Measurements from ENCODE around the gene SGIP1.

SGIP1 gene, protein sequence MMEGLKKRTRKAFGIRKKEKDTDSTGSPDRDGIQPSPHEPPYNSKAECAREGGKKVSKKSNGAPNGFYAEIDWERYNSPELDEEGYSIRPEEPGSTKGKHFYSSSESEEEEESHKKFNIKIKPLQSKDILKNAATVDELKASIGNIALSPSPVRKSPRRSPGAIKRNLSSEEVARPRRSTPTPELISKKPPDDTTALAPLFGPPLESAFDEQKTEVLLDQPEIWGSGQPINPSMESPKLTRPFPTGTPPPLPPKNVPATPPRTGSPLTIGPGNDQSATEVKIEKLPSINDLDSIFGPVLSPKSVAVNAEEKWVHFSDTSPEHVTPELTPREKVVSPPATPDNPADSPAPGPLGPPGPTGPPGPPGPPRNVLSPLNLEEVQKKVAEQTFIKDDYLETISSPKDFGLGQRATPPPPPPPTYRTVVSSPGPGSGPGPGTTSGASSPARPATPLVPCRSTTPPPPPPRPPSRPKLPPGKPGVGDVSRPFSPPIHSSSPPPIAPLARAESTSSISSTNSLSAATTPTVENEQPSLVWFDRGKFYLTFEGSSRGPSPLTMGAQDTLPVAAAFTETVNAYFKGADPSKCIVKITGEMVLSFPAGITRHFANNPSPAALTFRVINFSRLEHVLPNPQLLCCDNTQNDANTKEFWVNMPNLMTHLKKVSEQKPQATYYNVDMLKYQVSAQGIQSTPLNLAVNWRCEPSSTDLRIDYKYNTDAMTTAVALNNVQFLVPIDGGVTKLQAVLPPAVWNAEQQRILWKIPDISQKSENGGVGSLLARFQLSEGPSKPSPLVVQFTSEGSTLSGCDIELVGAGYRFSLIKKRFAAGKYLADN

DNA sequence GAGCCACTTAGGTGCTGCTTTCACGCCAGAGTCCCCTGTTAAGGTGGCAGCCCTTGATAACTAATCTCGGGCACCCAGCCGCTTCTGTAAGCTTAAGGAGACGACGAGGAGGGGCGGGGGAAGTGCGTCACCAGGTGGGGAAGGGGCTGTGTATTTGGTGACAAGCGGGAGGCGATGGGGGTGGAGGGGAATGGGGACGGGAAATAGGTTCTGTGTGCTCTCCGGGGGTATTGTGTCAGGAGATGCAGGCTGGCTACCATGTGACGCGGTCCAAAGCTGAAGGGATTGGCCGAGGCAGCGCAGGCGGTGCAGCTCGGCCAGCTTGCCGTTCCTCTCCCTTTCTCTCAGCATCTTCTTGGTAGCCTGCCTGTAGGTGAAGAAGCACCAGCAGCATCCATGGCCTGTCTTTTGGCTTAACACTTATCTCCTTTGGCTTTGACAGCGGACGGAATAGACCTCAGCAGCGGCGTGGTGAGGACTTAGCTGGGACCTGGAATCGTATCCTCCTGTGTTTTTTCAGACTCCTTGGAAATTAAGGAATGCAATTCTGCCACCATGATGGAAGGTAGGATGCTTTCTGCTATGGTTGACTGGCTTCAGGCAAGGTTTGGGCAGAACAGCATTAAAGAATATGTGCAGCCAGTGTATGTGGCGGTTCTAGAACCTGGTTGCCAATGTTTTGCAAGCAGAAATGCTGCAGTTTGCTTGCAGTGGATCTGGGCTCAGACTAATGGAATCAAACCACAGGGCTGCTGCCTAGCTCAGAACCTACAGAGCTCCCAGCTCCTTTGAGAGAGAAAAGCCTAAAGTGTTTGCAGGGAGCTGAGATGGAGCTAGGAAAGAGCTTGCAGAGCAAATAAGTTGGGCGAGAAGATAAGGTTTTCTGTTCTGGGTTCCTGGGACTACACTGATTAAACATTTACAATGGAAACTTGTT lies at the start of gene SGIP1:
Gene SGIP1 (plus strand): TSS at position 350 of the 937 bp plus-strand sequence. CDS start 206 bp downstream, at position 556.
- DNase-seq (ENCODE audit: low read depth) = no peak

DNA sequence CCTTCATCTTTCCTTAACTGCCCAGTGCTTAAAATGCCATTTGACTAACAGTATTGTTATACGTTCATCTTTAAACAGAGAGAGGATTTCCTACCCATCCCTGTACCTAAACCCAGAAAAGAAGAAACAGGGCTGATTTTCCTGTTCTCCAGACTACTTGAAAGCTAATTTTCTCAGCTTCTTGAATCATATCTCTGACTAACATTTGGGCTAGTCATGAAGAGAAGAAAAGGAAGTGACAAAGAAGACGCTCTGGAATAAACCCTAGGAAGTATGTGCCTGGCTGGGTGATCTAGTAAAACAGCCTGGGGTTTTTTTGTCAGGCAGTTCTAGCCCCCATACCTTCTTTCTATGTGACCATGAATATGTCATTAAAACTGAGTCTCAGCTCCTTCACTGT lies 44.8 kb upstream of the SGIP1 start:
- DNase-seq (ENCODE audit: low read depth) = peak; percentile 44

DNA sequence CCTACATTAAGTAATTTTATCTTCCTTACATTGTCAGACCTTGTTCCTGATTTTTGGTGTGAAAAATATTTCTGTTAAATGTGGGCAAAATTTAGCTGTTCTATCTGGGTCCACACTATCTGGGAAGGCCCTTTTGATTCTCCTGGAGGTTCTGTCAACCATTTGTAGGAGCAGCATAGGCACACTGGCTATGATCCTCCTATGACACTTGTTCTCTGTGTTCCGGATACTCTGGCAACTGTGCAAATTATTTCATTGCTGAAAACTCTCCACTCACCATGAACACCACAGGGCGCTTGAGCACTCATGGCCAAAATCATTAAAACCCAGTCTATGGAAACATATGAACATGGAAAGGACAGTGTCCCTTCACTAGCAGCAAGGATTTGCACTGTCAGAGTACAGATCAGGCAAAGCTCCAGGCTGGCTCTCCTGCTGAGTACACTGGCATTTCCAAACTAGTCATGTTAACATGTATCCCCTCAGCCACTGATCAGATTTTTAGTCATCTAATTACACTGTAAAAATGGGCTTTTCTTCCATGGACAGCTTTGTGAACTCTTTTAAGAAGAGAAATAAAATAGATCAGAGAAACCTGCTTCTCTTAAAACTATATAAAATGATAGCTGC lies 43.9 kb upstream of the SGIP1 start:
- no peak for DNase-seq (ENCODE audit: low read depth)

DNA sequence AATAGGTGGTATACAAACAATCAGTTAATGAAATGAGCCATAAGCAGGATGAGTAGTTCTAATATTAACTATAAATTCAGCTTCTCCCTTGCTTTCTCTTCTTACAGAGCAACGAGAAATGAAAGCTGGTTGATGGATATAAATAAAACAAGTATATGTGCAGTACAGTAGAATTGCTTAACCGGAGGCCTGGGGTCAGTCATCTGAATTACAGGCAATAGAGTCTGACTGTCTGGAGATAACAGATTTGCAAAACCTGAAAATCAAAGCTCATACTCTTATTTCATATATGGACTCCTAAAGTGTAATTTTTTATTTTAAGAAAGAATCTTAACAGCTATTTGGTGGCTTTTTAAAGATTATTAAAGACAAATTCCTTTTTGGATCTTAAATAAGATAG lies 43.1 kb upstream of the SGIP1 start:
- no peak for DNase-seq (ENCODE audit: low read depth)

DNA sequence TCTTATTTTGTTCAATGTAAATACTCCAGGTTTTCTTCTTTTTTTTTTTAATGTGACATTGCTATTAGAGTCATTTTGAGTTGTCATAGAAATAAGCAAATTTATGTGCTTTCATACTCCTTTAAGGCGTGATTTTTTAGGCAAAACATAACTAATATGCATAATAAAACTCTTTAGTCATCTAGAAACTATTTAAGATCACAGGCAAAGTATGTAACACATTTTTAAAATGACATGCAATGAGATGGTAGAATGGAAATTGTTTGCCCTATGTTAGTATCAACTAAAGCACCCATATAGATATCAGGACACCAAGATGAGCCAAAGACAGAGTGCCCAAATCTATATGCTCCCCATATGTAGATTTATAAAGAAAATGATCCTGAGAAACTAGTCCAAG lies 41.5 kb upstream of the SGIP1 start:
- no peak for DNase-seq (ENCODE audit: low read depth)

DNA sequence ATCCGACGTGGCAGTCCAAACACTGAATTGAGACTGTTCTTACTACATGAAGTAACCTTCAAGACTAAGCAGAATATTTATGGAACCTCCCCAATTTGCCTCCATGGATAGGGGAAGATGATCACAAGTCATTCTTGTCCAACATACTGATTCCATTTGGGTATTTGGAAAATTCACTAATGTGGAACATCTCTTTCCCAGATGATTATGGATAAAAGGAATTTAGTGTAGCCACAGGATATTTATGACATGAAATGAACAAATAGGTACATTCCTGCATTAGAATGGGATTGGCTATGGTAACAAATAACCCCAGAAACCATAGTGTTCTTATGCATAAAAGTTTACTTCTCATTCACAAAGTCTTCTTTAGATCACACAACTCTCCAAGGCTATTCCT lies 40.2 kb upstream of the SGIP1 start:
- peak; percentile 55 for DNase-seq (ENCODE audit: low read depth)

DNA sequence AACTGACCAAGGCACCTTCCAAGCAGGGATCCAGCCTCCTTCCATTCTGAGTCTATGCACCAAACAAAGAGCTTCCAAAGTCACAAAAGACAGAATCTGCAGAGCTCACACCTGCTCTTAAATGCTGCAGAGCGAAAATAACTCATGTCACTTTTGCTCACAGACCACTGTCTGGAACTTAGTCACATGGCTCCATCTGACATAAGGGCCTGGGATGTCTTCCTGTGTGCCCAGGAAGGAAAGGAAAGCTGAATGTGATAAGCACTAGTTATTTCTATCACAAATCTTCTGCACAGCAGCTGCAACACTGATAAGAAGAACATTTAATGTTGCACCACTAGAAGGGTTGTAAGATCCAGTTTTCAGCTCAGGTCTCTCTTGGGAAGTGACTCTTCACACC lies 39.5 kb upstream of the SGIP1 start:
- no peak for DNase-seq (ENCODE audit: low read depth)

DNA sequence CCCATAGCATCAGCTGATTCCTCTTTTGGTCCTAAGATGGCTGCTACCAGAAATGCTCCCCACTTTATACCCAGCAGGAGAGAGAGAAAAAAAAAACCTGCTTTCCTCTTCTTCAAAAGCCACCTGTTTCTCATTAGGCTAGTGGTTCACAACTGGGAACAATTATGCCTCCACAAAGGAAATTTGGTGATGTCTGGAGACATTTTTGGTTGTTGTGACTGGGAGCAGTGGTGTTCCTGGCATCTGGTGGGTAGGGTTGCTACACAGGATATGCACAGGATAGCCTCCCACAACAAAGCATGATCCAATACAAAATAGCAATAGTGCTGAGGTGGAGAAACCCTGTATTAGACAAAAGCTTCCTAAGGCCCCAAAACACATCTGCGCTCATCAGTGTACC lies 38.5 kb upstream of the SGIP1 start:
- peak; percentile 53 for DNase-seq (ENCODE audit: low read depth)

DNA sequence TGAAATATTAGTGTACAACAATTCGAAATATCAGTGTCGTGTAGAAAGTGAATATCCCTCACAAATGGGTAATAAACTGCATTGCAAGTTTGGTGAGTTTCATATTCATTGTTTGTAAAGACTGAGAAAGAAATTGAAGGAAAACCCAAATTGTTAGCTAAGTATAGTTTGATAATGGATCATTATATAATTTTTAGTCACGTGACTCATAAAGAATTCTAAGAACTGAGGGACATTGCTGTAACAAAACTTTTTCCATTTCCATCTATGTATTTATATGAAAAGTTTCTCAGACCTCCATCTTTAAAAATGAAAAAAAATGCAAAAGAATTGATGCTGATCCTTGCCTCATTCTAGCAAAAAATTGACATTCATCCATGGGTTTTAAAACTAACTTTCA lies 36.0 kb upstream of the SGIP1 start:
- no peak for DNase-seq (ENCODE audit: low read depth)

DNA sequence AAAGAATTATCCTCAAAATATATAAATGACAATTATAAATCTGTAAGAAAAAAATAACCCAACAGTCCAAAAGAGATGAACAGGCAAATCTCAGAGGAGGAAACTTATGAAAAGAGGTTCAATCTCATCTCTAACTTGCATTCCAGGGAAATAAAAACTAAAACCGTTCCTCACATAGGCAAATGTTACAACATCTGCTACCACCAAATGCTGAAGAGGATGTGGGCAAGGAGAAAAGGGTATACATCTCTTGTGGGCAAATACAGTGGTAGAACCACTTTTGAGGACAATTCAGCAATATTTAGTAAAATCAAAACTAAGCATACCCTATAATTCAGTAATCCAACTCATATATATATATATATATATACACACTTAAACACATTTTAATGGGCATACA lies 33.7 kb upstream of the SGIP1 start:
- no peak for DNase-seq (ENCODE audit: low read depth)

DNA sequence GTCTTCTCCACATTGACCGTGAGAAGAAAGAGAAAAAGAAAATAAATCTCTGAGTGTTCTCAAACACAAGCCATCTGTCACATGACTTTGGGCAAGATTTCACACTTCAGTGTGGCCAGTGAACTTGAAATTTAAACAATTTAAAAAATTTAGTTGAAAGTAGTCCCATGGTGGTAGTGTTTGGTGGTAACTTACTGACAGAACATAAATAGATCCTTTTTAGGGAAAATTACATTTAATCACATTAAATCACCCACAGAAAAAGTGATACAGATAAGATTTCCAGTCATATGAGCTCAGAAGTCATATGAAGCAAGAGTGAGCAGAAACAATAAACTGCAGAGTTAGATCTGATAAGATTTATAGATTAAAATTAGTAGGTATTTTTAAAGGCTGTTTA lies 31.9 kb upstream of the SGIP1 start:
- no peak for DNase-seq (ENCODE audit: low read depth)

DNA sequence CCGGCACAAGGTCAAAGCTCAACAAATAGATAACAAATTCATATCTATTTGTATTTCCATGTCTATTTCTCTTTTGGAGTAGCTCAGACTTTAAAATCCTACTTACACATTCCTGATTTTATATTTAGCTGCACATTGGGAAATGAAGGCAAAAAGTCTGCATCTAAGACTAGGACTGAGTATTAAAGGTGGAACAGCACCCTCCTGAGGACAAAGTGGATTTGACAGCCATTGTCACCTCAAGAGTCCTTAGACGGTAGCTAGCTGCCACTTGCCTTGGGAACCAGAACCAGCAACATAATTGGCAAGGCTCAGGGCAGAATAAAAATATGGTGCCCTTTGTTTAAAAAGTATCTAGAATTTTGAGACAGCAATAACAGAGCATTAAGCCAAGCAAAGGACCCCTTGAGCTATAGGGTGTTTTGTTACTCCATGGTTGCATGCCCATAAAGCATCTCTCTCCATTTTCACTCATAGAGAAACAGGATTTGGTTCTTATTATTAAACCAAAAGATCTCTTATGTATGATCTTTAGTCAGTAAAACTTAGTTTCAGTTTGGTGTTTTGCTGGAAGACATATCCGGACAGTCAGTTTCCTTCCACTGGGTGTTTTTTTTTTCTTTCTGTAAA lies 30.0 kb upstream of the SGIP1 start:
- no peak for DNase-seq (ENCODE audit: low read depth)

DNA sequence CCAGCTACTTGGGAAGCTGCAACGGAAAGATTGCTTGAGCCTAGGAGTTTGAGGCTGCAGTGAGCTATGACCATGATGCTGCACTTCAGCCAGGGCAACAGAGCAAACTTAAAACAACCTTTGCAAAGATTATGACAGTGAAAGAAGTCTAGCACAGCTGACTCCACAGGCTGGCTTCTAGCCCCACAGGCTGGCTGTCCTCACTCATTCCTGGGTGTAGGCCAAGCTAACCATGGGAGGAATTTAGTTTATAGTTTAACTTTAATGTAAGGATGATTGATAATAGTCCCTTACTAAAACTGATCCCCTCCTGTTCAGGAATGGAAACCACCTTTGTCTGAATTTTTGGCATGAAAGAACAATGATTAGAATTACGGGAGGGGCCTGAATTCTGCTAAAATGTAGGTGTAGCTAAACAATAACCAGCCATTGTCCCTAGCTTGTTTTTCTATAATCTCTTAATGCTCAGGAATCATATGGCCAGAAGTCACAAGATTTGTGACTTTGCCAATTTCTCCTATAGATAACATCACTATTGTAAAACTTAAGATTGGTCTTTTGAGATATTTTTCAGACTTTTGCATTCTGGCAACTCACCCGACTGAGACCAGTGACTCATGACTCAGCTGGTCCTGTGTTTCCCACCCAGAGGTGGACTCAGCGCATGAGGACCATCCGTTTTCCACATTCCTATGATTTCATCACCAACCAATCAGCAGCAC lies 28.1 kb upstream of the SGIP1 start:
- DNase-seq (ENCODE audit: low read depth) = no peak

DNA sequence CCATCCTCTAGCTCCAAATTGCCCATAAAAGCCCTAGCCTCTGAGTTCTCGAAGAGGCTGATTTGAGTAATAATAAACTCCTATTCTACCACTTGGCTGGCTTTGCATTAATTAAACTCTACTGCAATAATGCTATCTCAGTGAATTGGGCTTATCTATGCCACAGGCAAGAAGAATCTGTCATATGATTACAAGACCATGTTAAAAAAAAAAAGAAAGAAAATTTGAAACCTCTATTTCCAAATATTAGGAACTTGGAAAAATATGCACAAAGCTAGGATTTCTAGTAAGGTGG lies 27.6 kb upstream of the SGIP1 start:
- DNase-seq (ENCODE audit: low read depth) = no peak

DNA sequence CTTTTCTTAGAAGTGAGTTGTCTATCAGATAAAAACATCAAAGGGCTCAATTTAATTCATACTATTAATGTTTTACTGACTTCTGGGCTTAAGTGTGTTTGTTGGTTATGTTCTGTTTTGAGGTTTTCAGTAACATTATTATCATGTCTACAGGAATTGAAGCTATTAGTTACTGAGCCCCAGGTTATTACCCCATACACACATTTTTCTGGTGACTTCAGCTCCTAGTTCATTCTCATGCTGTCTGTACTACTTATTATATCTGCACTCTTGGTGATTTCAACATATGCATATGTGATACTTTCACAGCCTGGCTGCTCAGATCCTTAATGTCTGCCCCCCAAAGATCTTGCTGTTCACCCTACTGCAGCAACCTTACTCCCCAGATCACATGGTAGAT lies 27.0 kb upstream of the SGIP1 start:
- no peak for DNase-seq (ENCODE audit: low read depth)

DNA sequence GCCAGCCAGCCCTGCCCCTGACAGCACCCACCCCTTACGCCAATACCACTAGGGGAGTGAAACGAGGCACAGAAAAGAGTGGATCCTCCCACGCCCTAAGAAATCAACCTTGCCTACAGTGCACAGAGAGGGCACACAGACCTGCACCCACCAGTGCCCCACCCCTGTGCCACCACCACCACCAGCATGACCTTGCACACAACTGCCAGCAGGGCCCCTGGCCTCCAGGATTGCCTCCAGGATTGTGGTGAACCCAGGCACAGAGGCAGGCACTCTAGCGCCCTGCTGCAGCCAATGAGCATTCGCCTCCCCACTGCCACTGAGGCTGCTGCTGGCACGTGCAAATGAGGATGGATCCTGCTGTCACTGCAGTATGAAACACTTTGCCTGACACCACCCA lies 23.5 kb upstream of the SGIP1 start:
- DNase-seq (ENCODE audit: low read depth) = no peak

DNA sequence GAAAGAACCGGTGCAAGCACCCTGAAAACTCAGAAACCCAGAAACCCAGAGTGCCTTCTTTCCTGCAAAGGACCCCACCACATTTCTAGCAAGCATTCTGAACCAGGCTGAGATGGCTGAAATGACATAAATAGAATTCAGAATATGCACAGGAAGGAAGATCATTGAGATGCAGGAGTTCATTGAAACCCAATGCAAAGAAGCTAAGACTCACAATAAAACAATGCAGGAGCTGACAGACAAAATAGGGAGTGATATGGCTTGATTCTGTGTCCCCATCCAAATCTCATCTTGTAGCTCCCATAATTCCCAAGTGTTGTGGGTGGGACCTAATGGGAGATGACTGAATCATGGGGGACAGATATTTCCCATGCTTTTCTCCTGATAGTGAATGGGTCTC lies 22.8 kb upstream of the SGIP1 start:
- no peak for DNase-seq (ENCODE audit: low read depth)

DNA sequence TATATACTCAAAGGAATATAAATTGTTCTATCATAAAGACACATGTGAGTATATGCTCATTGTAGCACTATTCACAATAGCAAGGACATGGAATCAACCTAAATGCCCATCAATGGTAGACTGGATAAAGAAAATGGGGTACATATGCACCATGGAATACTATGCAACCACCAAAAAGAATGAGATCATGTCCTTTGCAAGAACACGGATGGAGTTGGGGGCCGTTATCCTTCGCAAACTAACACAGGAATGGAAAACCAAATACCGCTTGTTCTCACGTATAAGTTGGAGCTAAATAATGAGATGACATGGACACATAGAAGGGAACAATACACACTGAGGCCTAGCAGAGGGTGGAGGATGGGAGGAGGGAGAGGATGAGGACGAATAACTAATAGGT lies 16.0 kb upstream of the SGIP1 start:
- no peak for DNase-seq (ENCODE audit: low read depth)

DNA sequence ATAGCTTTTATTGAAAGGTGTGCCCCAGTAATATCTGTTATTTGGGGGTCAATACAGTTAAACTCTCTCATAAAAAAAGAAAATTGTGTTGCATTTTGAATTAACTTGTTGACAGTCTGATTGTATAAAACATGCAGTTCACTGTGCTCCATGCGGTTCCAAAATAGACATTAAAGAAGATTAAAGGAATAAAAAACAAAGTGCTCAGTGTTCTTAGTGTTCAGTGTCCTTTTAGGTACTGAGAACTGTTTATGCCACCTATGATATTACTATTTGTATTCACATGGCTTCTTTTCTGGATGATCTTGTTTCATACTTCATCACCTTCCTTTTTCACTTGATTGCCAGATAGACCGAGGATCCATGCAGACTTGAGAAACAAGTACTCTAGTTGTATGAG lies 15.3 kb upstream of the SGIP1 start:
- DNase-seq (ENCODE audit: low read depth) = no peak

DNA sequence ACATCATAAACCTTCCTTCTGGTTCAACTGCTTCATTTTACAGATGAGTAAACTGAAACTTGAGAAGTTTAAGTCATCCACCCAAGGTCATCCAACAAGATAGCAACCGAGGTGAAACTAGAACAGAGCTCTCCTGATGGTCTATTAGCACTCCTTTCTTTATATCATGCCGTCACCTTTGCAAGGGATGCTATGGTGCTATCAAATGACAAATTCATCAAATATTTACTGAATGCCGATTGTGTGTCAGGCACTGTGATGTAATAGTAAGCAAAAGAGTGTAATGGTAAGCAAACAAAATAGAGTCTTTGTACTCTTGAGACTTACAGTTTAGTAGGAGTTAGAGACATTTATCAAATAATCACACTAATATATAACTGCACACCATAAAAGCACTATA lies 14.0 kb upstream of the SGIP1 start:
- DNase-seq (ENCODE audit: low read depth) = no peak

DNA sequence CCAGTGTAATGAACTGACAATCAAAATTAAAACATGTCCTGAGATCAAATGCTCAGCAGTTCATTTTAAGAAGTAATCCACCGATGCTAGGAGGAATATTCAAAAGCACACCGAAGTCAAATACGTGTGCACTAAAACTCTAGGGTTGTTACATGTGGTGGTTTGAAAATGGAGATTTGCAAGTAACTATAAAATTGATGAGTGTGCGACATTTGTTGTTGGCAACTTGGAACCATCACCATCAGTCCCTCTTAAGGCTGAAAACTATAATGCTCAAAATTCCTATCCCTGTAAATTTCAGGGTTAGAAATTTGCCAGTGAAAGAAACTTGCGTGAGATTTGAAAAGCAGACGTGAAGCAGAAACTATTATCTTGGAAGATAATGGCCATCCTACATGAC lies 13.3 kb upstream of the SGIP1 start:
- DNase-seq (ENCODE audit: low read depth) = no peak

Data from HS-5 (cell line).